Retinal pigment epithelial cell (primary cell): ENCODE results near the gene ARL5C.

Experiments
- DNase-seq: peaks from one replicate; pipeline ENCODE4 v3.0.0-alpha.2; 2010; ENCODE audit warnings: low read depth
- H3K4me3 ChIP-seq: 2 replicates; pipeline ENCODE4 v1.5.1; 2011; ENCODE audit warnings: mild to moderate bottlenecking, low read length, control low read depth, moderate library complexity
- CTCF ChIP-seq: conservative IDR thresholded peaks from 2 replicates; pipeline ENCODE4 v1.5.1; 2011; ENCODE audit warnings: low read depth, low read length, control low read depth, inconsistent platforms

The ARL5C gene

GRCh38 chr17:39194089-39194984, 28.4 kb upstream of the ARL5C start:
- no peak overlapping the region for H3K4me3 ChIP-seq
- TF ChIP-seq CTCF, result peak; percentile 56
- no peak for DNase-seq

- H3K4me3 ChIP-seq, result no peak overlapping the region
- no peak for DNase-seq
- TF ChIP-seq CTCF, result no peak
These were observed 27.4 kb upstream of the ARL5C start for GRCh38 chr17:39193346-39193745.

GRCh38 chr17:39192901-39193300, 26.9 kb upstream of the ARL5C start:
- TF ChIP-seq CTCF, result no peak

GRCh38 chr17:39191750-39192510, 26.0 kb upstream of the ARL5C start:
- TF ChIP-seq CTCF, result no peak
- H3K4me3 ChIP-seq, result no peak overlapping the region

More at GRCh38 chr17:39192901-39193300, 26.9 kb upstream of the ARL5C start:
- H3K4me3 ChIP-seq, result no peak overlapping the region
- no peak for DNase-seq

GRCh38 chr17:39187152-39187830, 21.3 kb upstream of the ARL5C start:
- no peak for TF ChIP-seq CTCF
- no peak for DNase-seq
- no peak overlapping the region for H3K4me3 ChIP-seq

More at GRCh38 chr17:39191750-39192510, 26.0 kb upstream of the ARL5C start:
- DNase-seq, result no peak

- no peak for DNase-seq
- no peak for TF ChIP-seq CTCF
These were observed 20.6 kb upstream of the ARL5C start for GRCh38 chr17:39186481-39187002.

More at GRCh38 chr17:39186481-39187002, 20.6 kb upstream of the ARL5C start:
- H3K4me3 ChIP-seq, result no peak overlapping the region
